GM18858 (cell line): ENCODE results near the gene HMGN4.
A peak's percentile ranks its signal among the peaks of the same experiment; 100 is the strongest.
"Not testable (repeated sequence)": the region's sequence is repeated elsewhere in the genome, so short reads cannot be mapped to it uniquely, and the experiment has no call there.

Source experiments
- ATAC-seq: cut with Tn5 transposase; IDR thresholded peaks from one replicate; pipeline ENCODE4 v1.9.1; 2021; ENCODE audit not compliant: unreplicated experiment

HMGN4 gene

DNA sequence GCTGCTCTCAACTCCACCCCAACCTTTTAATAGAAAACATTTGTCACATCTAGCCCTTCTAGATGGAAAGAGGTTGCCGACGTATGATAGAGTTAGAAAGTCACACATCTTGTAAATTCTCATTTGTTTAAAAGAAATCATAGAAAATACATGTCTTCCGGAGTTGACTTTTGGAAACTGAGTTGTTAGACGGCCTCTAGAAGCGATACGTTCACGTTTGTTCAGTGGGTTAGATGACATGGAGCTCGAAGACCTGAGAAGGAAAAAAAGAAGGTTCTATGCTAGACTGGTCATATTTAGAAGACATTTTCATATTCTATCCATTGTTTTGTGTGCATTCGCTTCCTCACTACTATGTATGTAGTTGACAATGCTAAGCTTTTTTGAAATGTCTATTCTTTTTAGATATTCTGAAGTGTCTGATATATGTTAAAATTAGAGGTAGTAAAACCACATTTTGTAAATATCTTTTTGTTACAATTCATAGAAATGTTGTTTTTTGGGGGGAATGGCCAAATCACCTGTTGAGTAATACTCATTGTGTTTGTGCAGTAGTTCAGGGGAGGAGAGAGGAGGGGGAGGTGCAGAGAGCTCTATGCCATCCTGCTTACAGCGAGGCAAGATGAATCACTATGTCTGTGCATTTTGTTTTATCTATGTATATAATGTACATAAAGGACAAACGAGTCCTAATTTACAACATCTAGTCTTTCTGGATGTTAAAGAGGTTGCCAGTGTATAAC lies 15.5 kb upstream of the HMGN4 start:
- not testable (repeated sequence) for ATAC-seq

DNA sequence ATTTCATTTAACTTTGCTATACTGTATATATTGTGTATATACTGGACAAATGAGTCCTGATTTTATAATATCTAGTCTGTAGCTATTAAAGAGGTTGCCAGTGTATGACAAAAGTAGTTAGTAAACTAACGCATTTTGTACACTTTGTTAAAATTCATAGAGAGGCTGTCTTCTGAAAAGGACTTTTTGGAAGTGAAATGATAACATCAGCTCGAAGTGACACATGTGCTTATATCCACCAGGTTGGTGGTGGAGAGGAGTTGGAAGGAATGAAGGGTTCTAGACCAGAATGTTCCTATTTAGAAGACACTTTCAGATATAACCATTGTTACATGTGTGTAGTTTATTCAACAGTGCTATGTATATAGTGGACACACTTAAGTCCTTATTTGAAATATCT lies 13.9 kb upstream of the HMGN4 start:
- not testable (repeated sequence) for ATAC-seq

DNA sequence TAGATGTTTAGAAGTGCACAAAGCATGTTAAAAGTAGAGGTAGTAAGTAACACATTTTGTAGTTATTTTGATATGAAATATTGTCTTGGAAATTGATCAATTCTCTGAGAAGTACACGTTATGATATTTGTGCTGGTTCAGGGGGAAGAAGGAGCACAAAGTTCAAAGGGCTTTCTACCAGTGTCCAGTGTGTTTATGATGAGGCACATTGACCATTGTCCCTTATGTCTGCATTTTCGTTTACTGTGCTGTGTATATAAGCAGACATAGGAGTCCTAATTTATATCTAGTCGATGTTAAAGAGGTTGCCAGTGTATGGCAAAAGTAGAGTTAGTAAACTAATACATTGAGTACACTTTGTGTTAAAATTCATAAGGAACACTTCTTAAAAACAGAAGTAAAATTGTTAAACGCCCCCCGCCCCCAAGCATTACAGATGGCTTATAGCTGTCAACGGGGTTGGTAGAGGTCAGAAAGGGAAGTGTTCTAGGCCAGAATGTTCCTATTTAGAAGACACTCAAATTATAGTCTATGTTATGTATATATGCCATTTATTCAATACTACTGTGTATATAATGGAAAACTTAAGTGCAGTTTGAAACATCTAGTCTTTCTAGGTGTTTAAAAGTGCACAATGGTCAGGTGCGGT lies 13.3 kb upstream of the HMGN4 start:
- ATAC-seq = no peak

DNA sequence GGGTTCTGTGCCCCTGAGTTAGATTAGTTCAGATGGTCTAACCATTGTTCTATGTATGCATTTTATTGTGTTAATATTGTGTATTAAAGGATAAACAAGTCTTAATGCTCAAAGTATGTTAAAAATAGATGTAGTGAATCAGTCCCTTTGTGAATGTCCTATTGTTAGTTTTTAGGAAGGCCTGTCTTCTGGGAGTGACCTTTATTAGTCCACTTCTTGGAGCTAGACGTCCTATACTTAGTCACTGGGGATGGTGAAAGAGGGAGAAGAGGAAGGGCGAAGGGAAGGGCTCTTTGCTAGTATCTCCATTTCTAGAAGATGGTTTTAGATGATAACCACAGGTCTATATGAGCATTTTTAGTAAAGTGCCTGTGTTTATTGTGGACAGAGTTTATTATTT lies 12.3 kb upstream of the HMGN4 start:
- ATAC-seq = no peak

DNA sequence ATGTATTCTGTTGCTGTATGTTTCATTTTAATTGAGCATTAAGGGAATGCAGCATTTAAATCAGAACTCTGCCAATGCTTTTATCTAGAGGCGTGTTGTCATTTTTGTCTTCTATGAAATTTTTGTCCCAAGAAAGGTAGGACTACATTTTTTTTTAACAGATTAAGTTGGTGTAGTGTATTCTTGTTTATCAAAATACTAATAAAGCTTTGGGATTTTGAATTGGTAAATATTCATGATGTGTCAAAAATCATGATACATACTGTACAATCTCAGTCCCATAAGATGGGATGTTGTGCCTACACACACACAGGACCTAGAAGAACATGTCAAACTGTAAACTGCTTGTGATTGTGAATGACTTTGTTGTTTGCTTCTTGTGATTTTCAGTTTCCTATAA lies 11.2 kb upstream of the HMGN4 start:
- ATAC-seq = no peak

DNA sequence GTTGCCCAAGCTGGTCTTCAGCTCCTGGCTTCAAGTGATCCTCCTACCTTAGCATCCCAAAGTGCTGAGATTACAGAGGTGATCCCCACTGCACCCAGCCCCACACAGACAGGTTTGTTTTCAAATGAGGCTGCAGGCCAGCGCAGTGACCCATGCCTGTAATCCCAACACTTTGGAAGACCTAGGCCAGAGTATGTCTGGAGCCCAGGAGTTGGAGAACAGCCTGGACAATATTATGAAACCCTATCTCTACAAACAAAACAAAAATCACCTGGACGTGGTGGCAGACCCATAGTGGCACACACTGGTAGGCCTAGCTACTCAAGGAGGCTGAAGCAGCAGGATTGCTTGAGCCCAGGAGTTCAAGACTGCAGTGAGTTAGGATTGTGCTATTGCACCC lies 8.0 kb upstream of the HMGN4 start:
- ATAC-seq = no peak

DNA sequence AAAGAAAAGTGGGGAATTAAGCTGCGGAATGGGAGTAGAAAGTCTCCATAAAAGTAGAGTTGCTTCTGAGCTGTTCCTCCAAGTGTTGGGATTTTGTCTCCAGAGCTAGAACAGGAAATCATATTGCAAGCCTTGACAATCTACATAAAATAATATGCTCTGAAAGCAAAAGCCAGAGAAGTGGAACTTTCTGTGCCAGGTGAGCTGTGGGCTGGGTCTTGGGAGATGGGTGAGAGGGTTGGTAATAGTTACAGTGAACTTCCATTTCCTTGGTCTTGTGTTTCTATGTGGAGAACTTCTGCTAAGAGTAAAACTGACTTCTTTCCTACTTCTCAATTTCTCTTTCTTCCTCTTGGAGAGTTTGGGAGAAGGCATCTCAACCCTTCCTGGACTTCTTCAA lies 6.3 kb upstream of the HMGN4 start:
- ATAC-seq = no peak

DNA sequence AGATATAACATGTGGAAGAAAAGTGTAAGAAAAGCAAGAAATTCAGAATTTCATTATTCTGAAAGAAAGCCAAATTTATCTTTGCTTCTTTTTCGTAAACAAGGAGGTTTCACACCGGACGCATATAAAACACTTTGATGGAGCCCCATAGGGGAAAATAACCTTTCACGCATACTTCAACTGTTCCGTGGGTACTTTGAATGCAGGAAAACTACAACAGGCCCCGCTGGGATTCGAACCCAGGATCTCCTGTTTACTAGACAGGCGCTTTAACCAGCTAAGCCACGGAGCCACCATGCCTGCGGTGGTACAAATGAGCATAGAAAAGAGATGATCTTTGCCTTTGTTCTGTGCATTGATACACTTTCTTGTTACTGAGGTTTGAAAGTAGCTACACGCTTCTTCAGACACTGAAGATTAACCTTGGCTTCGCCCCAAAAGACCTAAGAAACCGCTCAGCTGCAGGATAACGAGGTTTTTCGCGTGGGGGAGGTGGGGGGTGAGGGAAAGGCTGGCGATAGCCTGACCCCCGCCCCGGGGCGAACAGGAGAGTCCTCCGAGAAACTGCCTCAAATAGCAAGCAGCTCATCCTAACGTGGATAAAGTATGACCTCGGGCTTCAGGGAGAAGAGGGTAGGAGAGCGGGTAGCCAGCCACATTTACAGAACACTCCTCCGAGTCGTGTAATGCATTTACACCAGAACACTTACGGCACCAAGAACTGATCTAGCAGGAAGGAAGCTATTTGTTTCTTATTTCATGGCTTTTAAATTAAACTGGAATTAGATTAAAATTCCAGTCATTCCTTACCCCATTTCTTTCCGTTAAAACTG lies 5.3 kb upstream of the HMGN4 start:
- ATAC-seq = no peak

DNA sequence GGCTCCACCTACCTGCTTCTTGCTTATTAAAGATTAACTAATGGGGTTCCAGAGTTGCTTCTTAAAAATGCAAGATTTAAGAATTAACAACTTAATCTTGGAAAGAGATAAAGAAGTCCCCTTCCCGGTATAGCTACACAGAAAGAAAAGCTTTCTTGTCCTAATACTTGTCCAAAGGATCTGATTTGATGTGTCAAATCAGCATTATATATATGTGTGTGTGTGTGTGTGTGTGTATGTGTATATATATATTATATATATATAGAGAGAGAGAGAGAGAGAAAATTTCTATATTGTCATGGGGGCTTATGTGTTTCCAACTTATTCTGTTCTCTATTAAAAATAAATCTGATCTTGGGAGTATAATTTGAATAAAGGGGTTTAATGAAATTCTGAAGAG lies 4.6 kb upstream of the HMGN4 start:
- ATAC-seq = no peak

DNA sequence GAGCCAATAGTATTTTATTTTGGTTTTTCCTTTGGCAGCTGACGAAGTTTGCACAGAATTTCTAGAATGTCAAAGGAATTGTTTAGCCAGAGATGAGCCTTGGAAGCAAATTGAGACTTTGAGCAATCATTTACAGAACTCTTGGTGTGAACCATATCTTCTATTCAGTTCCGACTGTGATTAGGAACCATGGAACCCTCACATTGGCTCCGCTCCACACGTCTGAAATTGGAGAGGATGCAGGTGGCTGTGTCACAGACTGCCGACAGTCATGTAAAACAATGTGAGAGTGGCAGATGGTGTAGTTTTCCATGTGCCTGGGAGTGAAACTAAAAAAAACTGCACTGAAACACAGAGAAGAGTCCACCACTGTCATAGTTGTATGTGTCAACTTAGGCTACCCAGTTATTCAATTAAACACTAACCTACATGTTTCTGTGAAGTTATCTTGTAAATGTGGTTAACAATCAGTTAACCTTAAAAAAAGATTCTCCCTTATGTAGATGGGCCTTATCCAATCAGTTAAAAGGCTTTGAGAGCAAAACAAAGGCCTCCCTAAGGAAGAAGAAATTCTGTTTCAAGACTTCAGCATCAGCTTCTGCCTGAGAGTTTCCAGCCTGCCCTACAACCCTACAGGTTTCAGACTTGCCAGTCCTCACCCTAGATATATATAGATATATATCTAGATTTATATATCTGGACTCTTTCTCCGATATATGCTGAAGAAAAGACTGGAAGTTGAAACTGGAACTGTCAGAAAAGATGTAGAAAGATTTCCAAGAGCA lies 3.3 kb upstream of the HMGN4 start:
- no peak for ATAC-seq

DNA sequence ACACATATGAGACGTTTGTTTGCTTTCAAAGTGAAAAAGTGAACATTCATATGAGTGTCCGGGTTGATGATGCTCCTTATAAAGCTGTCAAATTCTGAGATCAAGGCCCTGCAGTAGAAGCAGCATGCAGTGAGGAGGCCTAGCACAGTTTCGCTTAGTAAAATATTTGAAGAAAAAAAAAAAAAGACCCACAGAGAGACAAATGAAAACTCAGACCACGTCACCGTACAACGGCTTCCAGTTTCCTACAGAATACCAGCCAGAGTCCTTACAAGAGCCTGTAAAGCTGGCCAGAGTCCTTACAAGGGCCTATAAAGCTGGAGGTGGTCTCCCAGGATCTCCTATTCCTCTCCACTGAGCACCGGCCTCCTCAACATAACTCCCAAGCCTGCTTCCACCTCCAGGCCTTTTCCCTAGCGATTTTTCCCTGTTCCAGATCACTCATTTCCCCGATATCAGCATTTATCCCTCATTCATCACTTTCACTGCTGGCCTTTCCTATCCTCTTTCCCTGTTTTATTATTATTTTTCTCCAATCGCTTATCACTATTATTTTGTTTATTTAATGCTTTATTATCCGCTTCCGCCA lies 1.5 kb upstream of the HMGN4 start:
- no peak for ATAC-seq

DNA sequence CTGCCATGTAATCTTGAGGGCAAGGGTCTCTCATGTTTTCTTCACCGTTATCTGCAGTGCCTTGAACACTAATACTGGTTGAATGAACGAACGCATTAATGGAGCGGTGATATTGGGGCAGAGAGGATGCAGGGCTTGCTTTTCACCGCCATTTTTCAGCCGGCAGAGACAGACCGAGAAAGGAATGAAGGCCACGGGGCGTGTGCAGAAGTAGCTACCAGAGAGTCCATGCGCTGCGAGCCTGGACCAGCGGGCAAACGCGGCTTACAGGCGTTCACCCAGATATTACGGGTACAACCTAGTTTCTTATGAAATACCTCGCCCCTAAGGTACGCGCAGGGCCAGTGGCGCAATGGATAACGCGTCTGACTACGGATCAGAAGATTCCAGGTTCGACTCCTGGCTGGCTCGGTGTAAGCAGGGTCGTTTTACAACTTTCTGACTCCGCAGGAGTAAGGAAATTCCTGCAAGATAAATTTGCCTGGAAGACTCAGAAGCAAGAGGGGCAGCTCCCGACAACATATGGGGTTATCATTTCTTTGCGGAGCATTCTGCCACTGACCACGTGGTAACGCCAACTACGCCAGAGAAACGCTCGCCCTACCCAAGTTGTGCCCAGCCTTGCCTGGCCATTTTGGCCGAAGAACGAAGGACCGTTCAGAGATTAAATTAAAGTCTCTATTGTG lies 863 bp upstream of the HMGN4 start:
- ATAC-seq = peak; percentile 28

DNA sequence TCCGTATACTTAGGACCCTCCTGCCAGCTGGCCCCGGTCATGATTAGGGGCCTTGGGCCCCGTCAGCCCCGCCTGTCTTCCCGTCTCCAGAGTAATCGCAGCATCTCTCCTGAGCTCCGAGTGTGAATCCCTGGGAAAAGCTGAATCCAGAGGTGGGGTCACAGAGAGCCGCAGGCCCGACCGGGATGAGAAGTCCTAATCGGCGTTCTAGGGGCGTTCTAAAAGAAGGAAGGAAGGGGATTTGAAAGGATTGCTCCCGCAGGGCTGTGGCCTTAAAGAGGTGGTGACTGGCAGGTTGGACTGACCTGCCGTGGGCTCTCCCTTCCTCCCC lies 371 bp downstream of the HMGN4 start:
- ATAC-seq = no peak

DNA sequence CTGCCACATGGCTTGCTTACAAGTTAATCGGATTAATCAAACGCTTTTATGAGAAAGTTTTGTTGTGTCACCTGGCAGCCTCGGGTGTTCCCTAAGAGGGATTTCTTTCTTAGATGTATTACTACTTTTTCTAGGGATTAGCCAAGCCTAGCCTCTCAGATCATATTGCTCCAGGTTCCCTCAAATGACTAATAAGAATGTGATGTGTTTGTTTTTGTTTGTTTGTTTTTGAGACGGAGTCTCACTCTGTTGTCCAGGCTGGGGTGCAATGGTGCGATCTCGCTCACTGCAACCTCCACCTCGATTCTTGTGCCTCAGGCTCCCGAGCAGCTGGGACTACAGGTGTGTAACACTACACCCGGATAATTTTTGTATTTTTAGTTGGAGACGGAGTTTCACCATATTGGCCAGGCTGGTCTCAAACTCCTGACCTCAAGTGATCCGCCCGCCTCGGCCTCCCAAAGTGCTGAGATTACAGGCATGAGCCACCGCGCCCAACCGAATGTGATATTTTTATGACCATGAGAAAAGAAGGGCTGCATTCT lies 977 bp downstream of the HMGN4 start:
- ATAC-seq = no peak

DNA sequence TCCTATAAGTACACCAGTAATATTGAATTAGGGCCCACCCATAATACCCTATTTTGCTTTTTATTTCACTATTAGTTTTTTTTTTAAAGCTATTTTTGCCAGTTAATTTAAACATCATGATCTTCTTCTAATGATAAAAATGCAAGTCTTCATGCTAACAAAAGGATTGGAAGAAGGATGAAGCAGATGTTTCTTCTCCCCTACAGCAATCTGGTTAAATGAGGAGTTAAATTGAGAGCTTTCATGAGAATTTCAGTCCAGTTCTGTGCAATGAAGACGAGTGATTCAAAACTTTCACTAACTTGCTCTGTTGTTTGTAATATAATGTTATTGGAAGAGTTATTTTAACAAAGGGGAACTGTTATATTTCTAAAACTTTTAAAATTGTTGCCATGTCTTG lies 3.4 kb downstream of the HMGN4 start:
- no peak for ATAC-seq

DNA sequence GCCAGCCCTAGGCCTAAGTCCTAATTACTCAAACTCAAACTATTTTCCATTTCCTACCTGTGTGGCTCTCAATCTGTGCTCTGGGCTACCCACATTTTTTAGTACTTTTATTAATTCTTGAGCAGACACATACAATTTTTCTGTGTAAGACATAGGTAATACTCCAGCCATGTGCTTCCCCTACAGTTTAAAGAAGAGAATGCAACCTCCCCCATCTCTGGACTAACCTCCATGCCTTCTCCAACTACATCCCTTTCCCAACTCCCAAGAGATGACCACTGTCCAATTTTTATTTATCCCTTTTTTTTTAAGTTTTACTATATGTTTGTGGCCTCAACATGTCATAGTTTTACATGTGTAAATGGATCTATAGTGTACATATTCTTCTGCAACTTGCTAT lies 5.8 kb downstream of the HMGN4 start:
- ATAC-seq = no peak

DNA sequence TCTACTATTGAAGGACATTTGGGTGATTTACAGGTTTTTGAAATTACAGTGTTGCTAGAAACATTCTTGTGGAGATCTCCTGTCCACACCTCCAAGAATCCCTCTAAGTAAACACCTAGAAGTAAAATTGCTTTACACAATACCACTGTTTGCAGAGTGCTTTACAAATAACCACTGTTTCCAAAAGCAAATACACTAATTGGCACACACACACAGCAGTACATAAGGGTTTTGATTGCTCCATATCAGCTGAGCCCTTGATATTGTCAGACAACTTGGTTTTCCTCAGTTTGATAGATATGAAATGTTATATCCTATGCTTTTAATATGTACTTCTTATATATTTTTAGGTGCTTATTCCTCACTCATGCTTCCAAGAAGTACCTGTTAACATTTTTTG lies 6.3 kb downstream of the HMGN4 start:
- no peak for ATAC-seq

DNA sequence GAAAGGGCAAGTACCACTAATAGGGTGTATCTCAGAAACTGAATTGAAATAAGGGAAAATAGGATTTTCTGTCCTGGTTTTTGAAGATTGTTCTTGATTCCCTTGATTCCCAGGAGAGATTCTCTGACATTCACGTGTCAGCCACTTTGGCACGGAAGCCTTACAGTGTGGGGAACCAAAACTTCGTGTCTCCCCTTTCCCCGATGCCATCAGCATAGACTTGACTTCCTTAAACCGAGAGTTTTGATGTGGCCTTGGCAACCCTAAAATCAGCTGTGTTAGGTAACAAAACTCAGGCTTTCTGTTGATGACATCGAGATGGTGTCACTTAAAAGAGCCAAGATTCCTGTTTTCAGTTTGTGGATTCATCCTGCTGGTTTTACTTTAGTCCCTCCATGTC lies 7.5 kb downstream of the HMGN4 start:
- ATAC-seq = no peak

DNA sequence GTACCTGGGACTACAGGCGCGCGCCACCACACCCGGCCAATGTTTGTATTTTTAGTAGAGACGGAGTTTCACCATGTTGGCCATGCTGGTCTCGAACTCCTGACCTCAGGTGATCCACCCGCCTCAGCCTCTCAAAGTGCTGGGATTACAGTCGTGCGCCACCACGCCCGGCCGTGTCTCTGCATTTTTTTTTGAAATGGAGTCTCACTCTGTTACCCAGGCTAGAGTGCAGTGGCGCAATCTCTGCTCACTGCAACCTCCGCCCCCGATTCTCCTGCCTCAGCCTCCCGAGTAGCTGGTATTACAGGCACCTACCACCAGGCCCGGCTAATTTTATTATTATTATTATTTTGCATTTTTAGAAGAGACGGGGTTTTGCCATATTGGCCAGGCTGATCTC lies 9.2 kb downstream of the HMGN4 start:
- ATAC-seq = not testable (repeated sequence)
